GM12875 (cell line): Measurements from ENCODE around the gene PLA2G5.
"Not testable (repeated sequence)": the region's sequence is repeated elsewhere in the genome, so short reads cannot be mapped to it uniquely, and the experiment has no call there.

ENCODE experiments used
- H3K4me3 ChIP-seq: one replicate; pipeline ENCODE4 v1.5.1; 2011; ENCODE audit warnings: low read depth, low read length, control low read depth
- CTCF ChIP-seq: IDR thresholded peaks from 2 replicates; pipeline ENCODE4 v1.5.1; 2011; ENCODE audit warnings: low read depth, mild to moderate bottlenecking, control low read depth, inconsistent platforms, low read length, moderate library complexity, borderline replicate concordance; ENCODE audit not compliant: insufficient read depth

Gene PLA2G5

GRCh38 chr1:20051218-20051829 lies 18.7 kb upstream of the PLA2G5 start:
- no peak overlapping the region for H3K4me3 ChIP-seq
- TF ChIP-seq CTCF = no peak

- H3K4me3 ChIP-seq = no peak overlapping the region
- TF ChIP-seq CTCF = no peak
Measured at GRCh38 chr1:20052386-20052785, 17.6 kb upstream of the PLA2G5 start.

GRCh38 chr1:20057886-20058420 lies 12.0 kb upstream of the PLA2G5 start:
- H3K4me3 ChIP-seq = no peak overlapping the region

GRCh38 chr1:20058531-20058930 lies 11.5 kb upstream of the PLA2G5 start:
- TF ChIP-seq CTCF = no peak
- H3K4me3 ChIP-seq = no peak overlapping the region

More at GRCh38 chr1:20057886-20058420, 12.0 kb upstream of the PLA2G5 start:
- no peak for TF ChIP-seq CTCF

GRCh38 chr1:20059847-20060246 lies 10.1 kb upstream of the PLA2G5 start:
- TF ChIP-seq CTCF = no peak
- no peak overlapping the region for H3K4me3 ChIP-seq

GRCh38 chr1:20060791-20061190 lies 9.2 kb upstream of the PLA2G5 start:
- H3K4me3 ChIP-seq = not testable (repeated sequence)

- TF ChIP-seq CTCF = no peak
- no peak overlapping the region for H3K4me3 ChIP-seq
Measured at GRCh38 chr1:20061866-20062265, 8.1 kb upstream of the PLA2G5 start.
